SH-SY5Y (cell line): Measurements from ENCODE around the gene HEXD.

ENCODE experiments used
- GATA2 ChIP-seq: IDR thresholded peaks from 2 replicates; pipeline ENCODE4 v1.6.1; 2011; ENCODE audit warnings: mild to moderate bottlenecking, low read depth, low read length
- GATA3 ChIP-seq: IDR thresholded peaks from 2 replicates; pipeline ENCODE4 v1.6.1; 2011; ENCODE audit warnings: low read depth, mild to moderate bottlenecking, low read length, moderate library complexity

GRCh38 chr17:82399041-82399441 lies 19.1 kb upstream of the HEXD start:
- TF ChIP-seq GATA2, result no peak
- TF ChIP-seq GATA3, result no peak
